Hepatocyte (in vitro differentiated cells): ENCODE measurements around the gene MEG3.

Source experiments
- EZH2 ChIP-seq: fragments of 200-600 bp; sonication (generic); IDR thresholded peaks from 2 replicates; pipeline ENCODE4 v1.6.1; 2016; ENCODE audit warnings: antibody characterized with exemption, mild to moderate bottlenecking, borderline replicate concordance
- EZH2phosphoT487 ChIP-seq: fragments of 200-600 bp; sonication (generic); IDR thresholded peaks from one replicate; pipeline ENCODE4 v1.6.1; 2018; ENCODE audit warnings: antibody characterized with exemption, mild to moderate bottlenecking, low read depth, moderate library complexity; ENCODE audit not compliant: unreplicated experiment, severe bottlenecking
- TF ChIP-seq, protein P1 (sequence below): fragments of 200-600 bp; sonication (generic); IDR thresholded peaks from 2 replicates; pipeline ENCODE4 v1.5.1; 2016; ENCODE audit warnings: antibody characterized with exemption, mild to moderate bottlenecking; ENCODE audit not compliant: poor library complexity

DNA sequence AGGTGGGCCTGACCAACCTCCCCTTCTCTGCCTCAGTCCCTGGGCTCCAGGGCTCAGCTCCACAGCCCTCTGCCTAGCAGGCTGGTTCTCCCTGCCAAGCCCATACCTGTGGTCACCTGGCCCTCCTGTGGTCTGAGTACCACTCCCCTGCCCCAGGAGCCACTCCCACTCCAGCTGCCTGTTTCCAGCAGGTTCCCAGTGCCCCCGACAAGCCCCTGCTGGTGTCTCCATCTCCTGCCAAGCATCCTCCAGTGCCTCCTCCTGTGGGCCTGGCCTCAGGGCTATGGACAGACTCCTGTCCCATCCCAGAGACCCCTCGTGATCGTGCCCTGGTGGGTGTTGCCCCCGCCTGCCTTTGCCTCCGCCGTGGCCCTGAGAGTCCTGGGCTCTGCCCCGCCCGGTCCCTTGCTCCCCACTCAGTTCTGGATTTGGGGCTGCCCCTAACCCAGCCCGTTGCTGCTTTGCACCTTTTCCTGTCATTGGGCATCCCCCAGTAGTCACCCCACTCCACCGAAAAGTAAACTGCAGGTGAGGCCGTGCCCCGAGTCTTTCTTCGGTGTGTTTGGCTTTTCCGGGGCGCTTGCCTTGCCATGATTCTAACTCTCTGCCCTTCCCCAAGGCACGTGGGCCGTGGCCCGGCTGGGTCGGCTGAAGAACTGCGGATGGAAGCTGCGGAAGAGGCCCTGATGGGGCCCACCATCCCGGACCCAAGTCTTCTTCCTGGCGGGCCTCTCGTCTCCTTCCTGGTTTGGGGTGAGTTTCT, 9.8 kb downstream of the MEG3 start:
- TF ChIP-seq, protein P1, sequence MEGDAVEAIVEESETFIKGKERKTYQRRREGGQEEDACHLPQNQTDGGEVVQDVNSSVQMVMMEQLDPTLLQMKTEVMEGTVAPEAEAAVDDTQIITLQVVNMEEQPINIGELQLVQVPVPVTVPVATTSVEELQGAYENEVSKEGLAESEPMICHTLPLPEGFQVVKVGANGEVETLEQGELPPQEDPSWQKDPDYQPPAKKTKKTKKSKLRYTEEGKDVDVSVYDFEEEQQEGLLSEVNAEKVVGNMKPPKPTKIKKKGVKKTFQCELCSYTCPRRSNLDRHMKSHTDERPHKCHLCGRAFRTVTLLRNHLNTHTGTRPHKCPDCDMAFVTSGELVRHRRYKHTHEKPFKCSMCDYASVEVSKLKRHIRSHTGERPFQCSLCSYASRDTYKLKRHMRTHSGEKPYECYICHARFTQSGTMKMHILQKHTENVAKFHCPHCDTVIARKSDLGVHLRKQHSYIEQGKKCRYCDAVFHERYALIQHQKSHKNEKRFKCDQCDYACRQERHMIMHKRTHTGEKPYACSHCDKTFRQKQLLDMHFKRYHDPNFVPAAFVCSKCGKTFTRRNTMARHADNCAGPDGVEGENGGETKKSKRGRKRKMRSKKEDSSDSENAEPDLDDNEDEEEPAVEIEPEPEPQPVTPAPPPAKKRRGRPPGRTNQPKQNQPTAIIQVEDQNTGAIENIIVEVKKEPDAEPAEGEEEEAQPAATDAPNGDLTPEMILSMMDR: no peak
- TF ChIP-seq EZH2: no peak
- TF ChIP-seq EZH2phosphoT487: no peak
